Parathyroid adenoma (tissue), 2 donors: ENCODE data around the gene RNF114.

Source experiments
- H2AFZ ChIP-seq: fragments of 300-600 bp; sonication (generic); one replicate; pipeline ENCODE4 v1.7.0; 2017; ENCODE audit warnings: antibody characterized with exemption, mild to moderate bottlenecking
- H3K27ac ChIP-seq: fragments of 300-600 bp; sonication (generic); one replicate; pipeline ENCODE4 v1.7.0; 2017
- H3K27me3 ChIP-seq: fragments of 300-600 bp; sonication (generic); one replicate; pipeline ENCODE4 v1.7.0; 2017; ENCODE audit warnings: low read length; ENCODE audit not compliant: control insufficient read depth, insufficient read depth
- H3K36me3 ChIP-seq: fragments of 300-600 bp; sonication (generic); one replicate; pipeline ENCODE4 v1.7.0; 2017; ENCODE audit warnings: low read length; ENCODE audit not compliant: control insufficient read depth, insufficient read depth
- H3K4me1 ChIP-seq: fragments of 300-600 bp; sonication (generic); one replicate; pipeline ENCODE4 v1.7.0; 2017; ENCODE audit warnings: control low read depth
- H3K4me2 ChIP-seq: fragments of 300-600 bp; sonication (generic); one replicate; pipeline ENCODE4 v1.7.0; 2017; ENCODE audit warnings: low read length
- H3K4me3 ChIP-seq: fragments of 300-600 bp; sonication (generic); one replicate; pipeline ENCODE4 v1.7.0; 2017; ENCODE audit warnings: low read depth, low read length
- H3K79me2 ChIP-seq: fragments of 300-600 bp; sonication (generic); one replicate; pipeline ENCODE4 v1.7.0; 2017; ENCODE audit warnings: control low read depth
- H3K9ac ChIP-seq: fragments of 300-600 bp; sonication (generic); one replicate; pipeline ENCODE4 v1.7.0; 2017; ENCODE audit warnings: mild to moderate bottlenecking
- H3K9me3 ChIP-seq: fragments of 300-600 bp; sonication (generic); one replicate; pipeline ENCODE4 v1.7.0; 2017; ENCODE audit warnings: low read length; ENCODE audit not compliant: control insufficient read depth
- CTCF ChIP-seq: fragments of 300-600 bp; sonication (generic); IDR thresholded peaks from one replicate; pipeline ENCODE4 v1.7.0; 2017; ENCODE audit warnings: antibody characterized with exemption, mild to moderate bottlenecking
- donor health status: primary hyperparathyroidism.

The RNF114 gene

GRCh38 chr20:49938173-49939163 lies 2.3 kb downstream of the RNF114 start:
- H3K79me2 ChIP-seq: peaks cover 44% of the 10 kb centered on the region
- H3K9me3 ChIP-seq: no peaks in the 10 kb centered on the region
- H3K27ac ChIP-seq: peak overlapping the region; percentile 48
- no peaks in the 10 kb centered on the region for H3K27me3 ChIP-seq
- peak overlapping the region; percentile 23 for H3K4me2 ChIP-seq
- TF ChIP-seq CTCF: no peak
- no peak overlapping the region for H2AFZ ChIP-seq
- peaks cover 19% of the 10 kb centered on the region for H3K4me1 ChIP-seq
- H3K36me3 ChIP-seq: no peaks in the 10 kb centered on the region
- no peak overlapping the region for H3K4me3 ChIP-seq
- no peak overlapping the region for H3K9ac ChIP-seq

- Histone ChIP-seq H3K4me1 (peaks cover 19% of the 10 kb centered on the region), H3K9ac (no peak overlapping the region), H3K4me3 (no peak overlapping the region), H3K27me3 (no peaks in the 10 kb centered on the region), H2AFZ (no peak overlapping the region), H3K9me3 (no peaks in the 10 kb centered on the region), H3K79me2 (peaks cover 42% of the 10 kb centered on the region), H3K27ac (no peak overlapping the region), H3K4me2 (no peak overlapping the region), H3K36me3 (no peaks in the 10 kb centered on the region)
- no peak for TF ChIP-seq CTCF
Observed at GRCh38 chr20:49941456-49941855, 5.3 kb downstream of the RNF114 start.

- Histone ChIP-seq H3K9me3 (no peaks in the 10 kb centered on the region), H3K4me3 (no peak overlapping the region), H3K4me1 (peaks cover 18% of the 10 kb centered on the region), H3K27ac (no peak overlapping the region), H3K4me2 (no peak overlapping the region), H3K27me3 (no peaks in the 10 kb centered on the region), H2AFZ (no peak overlapping the region), H3K36me3 (no peaks in the 10 kb centered on the region), H3K79me2 (peaks cover 35% of the 10 kb centered on the region), H3K9ac (no peak overlapping the region)
- no peak for TF ChIP-seq CTCF
Observed at GRCh38 chr20:49942303-49942702, 6.1 kb downstream of the RNF114 start.

- no peaks in the 10 kb centered on the region for H3K27me3 ChIP-seq
- no peak for TF ChIP-seq CTCF
- no peak overlapping the region for H3K9ac ChIP-seq
- H3K36me3 ChIP-seq: no peaks in the 10 kb centered on the region
- H3K9me3 ChIP-seq: no peaks in the 10 kb centered on the region
- peaks cover 12% of the 10 kb centered on the region for H3K4me1 ChIP-seq
- H3K4me3 ChIP-seq: no peak overlapping the region
- peaks cover 30% of the 10 kb centered on the region for H3K79me2 ChIP-seq
- H3K4me2 ChIP-seq: no peak overlapping the region
- no peak overlapping the region for H2AFZ ChIP-seq
- no peak overlapping the region for H3K27ac ChIP-seq
Observed at GRCh38 chr20:49942942-49943341, 6.7 kb downstream of the RNF114 start.
